IPS-NIHi11 (cell line): ENCODE data around the gene PRDM16.

Experiments
- DNase-seq: peaks from one replicate; pipeline ENCODE4 v3.0.0; 2012; ENCODE audit warnings: mixed read lengths, low spot score

Gene PRDM16

GRCh38 chr1:3396411-3396810 is 327.4 kb downstream of the PRDM16 start:
- DNase-seq: no peak

GRCh38 chr1:3397311-3397710 is 328.3 kb downstream of the PRDM16 start:
- DNase-seq: no peak

- DNase-seq: no peak
Observed at GRCh38 chr1:3398396-3399140, 329.6 kb downstream of the PRDM16 start.

- no peak for DNase-seq
Observed at GRCh38 chr1:3399732-3400131, 330.7 kb downstream of the PRDM16 start.

DNA sequence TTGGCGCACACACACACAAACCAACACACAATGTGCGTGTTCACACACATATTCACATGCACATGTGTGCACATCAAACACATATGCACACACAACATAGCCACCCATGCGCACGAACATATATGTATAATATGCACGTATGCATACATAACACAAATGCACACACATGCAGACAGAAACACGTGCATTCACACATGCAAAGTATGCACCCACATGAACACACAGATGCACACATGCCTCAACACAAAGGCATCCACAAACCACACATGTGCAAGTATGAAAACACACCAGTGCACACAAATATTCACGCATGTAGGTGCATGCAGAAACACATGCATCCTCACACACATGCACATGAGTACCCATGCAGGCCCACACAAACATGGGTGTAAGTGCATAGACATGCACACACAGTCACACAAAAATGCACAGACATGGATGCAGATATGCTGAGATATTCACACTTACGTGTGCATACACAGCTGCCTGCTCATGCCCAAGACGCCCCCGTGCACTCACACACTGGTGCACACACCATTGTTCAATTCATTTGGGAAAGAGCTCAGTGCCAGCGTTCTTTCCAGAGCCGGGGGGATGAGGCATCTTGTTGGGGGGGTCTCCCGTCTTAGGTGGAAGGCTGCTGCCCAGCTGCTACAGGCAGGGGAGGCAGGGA is 332.7 kb downstream of the PRDM16 start:
- no peak for DNase-seq

DNA sequence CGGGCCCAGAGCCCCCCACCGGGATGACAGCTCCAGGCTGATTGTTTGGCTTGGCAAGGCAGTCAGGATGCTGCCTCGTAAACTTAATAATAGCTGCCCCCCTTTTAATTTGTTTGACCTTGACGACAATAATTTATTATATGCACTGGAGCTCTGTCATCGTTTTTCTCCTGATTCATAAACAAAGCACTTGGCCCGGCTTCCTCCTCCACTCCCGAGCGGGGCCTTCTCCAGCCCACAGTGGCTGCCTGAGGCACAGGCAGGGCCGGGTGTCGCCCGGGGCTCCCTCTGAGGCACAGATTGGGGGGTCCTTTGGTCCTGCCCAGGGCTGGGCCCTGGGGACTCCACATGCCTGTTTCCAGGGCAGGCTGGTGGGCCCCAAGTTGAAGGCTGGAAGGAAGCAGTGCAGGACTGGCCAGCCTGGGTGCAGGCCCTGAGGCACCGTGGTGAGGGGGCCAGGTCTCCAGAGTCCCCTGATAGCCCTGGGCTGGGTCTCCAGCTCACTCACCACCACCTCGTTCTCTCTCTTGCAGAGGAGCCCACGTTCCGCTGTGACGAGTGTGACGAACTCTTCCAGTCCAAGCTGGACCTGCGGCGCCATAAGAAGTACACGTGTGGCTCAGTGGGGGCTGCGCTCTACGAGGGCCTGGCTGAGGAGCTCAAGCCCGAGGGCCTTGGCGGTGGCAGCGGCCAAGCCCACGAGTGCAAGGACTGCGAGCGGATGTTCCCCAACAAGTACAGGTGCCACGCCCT is 333.4 kb downstream of the PRDM16 start:
- DNase-seq: no peak

DNA sequence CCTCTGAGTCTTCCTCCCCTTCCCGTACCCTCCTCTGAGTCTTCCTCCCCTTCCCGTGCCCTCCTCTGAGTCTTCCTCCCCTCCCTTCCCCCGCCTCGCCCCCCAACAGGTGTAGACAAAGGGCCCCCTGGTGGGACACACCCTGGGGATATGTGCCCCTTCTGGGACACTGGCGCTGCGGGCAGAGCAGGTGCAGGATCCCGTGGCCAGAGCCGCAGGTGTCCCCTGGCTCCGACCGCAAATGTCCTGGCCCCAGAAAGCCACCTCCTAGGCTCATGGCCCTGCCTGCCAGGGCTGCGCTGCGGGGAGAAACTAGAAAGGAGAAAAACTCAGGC is 334.0 kb downstream of the PRDM16 start:
- no peak for DNase-seq

- DNase-seq: peak; percentile 81
Observed at GRCh38 chr1:3403388-3404231, 334.6 kb downstream of the PRDM16 start.

DNA sequence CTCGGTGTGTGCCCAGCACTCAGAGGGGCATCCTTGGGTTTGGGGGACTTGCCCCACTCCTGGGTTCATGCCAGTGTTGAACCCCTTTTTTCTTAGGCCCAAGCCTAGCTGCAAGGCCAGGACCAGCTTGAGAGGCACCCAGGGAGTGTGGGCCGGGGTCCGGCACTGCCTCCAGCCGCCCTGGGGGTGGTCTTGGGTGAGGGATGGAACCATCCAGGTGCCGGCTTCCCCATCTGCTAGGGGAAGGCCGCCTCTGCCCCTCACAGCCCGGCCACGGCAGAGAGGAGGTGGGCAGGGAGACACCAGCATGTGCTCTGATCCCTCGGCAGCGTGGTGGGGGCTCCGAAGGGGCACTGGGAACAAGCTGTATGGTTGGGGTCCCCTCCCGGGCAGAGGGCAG is 335.3 kb downstream of the PRDM16 start:
- DNase-seq: no peak

- no peak for DNase-seq
Observed at GRCh38 chr1:3404801-3405200, 335.8 kb downstream of the PRDM16 start.

DNA sequence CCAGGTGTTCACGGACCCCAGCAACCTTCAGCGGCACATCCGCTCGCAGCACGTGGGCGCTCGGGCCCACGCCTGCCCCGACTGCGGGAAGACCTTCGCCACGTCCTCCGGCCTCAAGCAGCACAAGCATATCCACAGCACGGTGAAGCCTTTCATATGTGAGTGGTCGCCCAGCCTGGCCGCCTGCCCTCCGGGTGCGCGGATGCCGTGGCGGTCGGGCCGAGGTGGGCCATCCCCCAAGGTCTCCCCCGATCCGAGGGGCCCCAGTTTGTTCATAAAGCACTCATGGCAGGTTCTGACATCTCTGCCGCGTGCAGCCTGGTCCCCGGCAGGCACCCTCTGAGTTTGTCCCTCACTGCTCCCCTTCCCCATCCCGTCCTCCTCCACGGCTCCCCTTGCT is 336.5 kb downstream of the PRDM16 start:
- no peak for DNase-seq

- DNase-seq: no peak
Observed at GRCh38 chr1:3405974-3406867, 337.2 kb downstream of the PRDM16 start.

DNA sequence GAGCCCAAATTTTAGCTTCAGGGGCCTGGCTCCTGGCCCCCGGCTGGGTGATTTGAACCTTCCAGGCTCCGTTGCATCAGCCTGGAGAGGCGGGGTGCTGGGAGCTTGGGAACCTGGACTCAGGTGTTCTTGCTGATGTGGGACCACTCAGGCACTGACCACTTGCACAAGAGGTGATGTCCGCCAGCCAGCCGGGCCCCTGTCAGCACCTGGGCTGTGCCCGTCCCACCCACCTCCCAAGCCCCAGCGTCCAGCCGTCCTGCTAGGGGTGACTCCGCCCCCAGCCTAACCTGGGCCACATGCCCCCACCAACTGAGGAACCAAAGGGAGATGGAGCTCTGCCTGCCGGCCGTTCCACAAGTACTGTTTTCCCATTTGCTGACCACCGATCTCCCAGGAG is 338.0 kb downstream of the PRDM16 start:
- DNase-seq: no peak

DNA sequence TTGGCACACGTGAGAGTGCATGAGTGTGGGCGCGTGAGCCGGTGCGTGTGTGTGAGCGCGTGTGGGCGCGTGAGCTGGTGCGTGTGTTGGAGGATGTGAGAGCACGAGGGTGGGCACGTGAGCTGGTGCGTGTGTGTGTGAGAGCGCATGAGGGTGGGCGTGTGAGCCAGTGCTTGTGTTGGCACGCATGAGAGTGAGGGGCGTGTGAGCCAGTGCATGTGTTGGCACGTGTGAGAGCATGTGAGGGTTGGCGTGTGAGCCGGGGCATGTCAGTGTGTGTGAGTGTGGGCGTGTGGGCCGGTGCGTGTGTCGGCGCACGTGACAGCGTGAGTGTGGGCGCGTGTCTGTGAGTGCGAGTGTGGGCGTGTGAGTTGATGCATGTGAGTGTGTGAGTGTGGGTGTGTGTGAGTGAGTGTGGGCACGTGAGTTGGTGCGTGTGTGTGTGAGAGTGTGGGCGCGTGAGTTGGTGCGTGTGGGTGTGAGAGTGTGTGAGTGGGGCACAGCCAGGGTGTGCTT is 339.8 kb downstream of the PRDM16 start:
- no peak for DNase-seq

- DNase-seq: no peak
Observed at GRCh38 chr1:3409366-3410141, 340.6 kb downstream of the PRDM16 start.

DNA sequence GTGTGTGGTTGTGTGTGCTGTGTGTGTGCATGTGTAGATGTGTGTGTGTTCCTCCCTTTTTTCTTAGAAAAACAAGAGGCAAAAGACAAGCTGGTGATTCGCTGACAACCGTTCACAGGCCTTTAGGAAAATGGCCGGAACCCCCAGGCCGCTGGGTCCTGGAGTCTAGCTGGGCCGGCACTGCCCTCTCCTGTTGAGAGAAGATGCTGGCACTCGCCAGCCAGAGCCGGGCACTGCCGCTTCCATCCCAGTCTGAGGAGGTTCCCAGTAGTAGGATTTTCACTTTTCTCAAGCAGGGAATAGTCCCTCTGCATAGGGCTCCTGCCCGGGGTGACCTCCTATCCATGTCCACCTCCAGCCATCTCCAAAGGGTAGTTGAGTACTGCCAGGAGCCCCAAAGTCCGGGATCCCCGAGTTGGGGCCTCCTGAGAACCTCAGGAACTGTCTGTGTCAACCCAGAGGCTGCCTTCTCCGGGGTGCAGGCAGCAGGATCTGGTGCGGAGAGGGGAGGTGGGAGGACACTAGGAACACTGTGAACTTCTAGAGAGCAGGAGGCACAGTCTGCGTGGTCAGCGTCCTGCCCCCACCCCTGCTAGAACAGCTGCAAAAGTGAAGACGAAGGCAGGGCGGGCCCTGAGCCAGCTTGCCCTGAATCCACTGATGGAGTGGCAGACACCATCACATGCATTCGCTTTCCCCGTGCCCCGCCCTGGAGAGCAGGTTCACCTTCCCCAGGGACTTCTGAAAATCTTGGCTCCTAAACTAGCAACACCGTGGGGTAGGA is 341.3 kb downstream of the PRDM16 start:
- DNase-seq: peak; percentile 72

- DNase-seq: no peak
Observed at GRCh38 chr1:3411806-3412205, 342.8 kb downstream of the PRDM16 start.

DNA sequence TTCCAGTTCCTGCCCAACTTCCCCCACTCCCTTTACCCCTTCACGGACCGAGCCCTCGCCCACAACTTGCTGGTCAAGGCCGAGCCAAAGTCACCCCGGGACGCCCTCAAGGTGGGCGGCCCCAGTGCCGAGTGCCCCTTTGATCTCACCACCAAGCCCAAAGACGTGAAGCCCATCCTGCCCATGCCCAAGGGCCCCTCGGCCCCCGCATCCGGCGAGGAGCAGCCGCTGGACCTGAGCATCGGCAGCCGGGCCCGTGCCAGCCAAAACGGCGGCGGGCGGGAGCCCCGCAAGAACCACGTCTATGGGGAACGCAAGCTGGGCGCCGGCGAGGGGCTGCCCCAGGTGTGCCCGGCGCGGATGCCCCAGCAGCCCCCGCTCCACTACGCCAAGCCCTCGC is 343.4 kb downstream of the PRDM16 start:
- no peak for DNase-seq

- DNase-seq: no peak
Observed at GRCh38 chr1:3413975-3414710, 345.1 kb downstream of the PRDM16 start.
